K562 (cell line): ENCODE results near the gene UQCC2. TPM values are rescaled to one million over a fixed set of nuclear protein-coding genes. Genes with fewer than 3 reads are reported as not detected.

ENCODE experiments used
- ATAC-seq: fragments of 200-7000 bp; cut with Tn5 transposase; 3 replicates; pipeline ENCODE4 v1.9.1; 2020; ENCODE audit warnings: moderate library complexity
- BruUV-seq: library from RNA; stranded (reverse); fragments of 400-500 nt; replicated peaks from 2 replicates; lab custom pipeline; 2021; lab: Mats Ljungman, UMichigan
- CTCF ChIA-PET: fragments of 300-600 bp; formaldehyde crosslinking; extraction: SDS; loops from one replicate; lab custom pipeline; 2021; ENCODE audit warnings: low intra/inter-chr PET ratio; lab: Yijun Ruan, JAX
- POLR2A ChIA-PET: fragments of 300-600, 350-650 bp; sonication (Branson Sonifier 250); formaldehyde crosslinking; extraction: SDS; loops from one replicate; lab custom pipeline; 2021; ENCODE audit warnings: antibody characterized with exemption, inconsistent platforms; lab: Yijun Ruan, JAX
- DNase-seq, 4 experiments: peaks; one replicate each; pipeline versions ENCODE4 v3.0.0 to v3.0.0-alpha.2; 2011 to 2018; ENCODE audit warnings: low spot score in 3 of 4, mixed read lengths in 3 of 4; ENCODE audit errors: extremely low read depth in 1 of 4
- FAIRE-seq: peaks from 2 replicates; lab custom pipeline; 2011; peaks lifted over from hg19 to GRCh38; lab: Jason Lieb, UNC
- H2AFZ ChIP-seq: 2 replicates; pipeline ENCODE4 v1.6.0; 2011; ENCODE audit warnings: low read depth, low read length, control low read depth, inconsistent platforms
- H3K27ac ChIP-seq: fragments of 200-600 bp; 3 replicates; pipeline ENCODE4 v1.8.0; 2011; ENCODE audit warnings: low read depth, mild to moderate bottlenecking, control low read depth, inconsistent platforms, low read length, moderate library complexity, mixed read lengths; ENCODE audit errors: extremely low read depth
- H3K27me3 ChIP-seq, 2 experiments: fragments of 300-600 bp in 1 of 2; 2 replicates in 1 of 2; 3 replicates in 1 of 2; pipeline versions ENCODE4 v1.6.0 to v1.8.0; 2011; ENCODE audit warnings: inconsistent platforms in 2 of 2, low read length in 2 of 2, mild to moderate bottlenecking in 1 of 2, mixed read lengths in 1 of 2, moderate library complexity in 1 of 2; ENCODE audit not compliant: control insufficient read depth in 2 of 2, insufficient read depth in 2 of 2
- H3K36me3 ChIP-seq: fragments of 300-600 bp; 3 replicates; pipeline ENCODE4 v1.8.0; 2011; ENCODE audit warnings: mild to moderate bottlenecking, low read length, inconsistent platforms; ENCODE audit not compliant: control insufficient read depth, insufficient read depth
- H3K4me1 ChIP-seq, 2 experiments: fragments of 200-600 bp in 1 of 2; replicated peaks in 1 of 2; 2 replicates in 1 of 2; 3 replicates in 1 of 2; pipeline versions ENCODE4 v1.5.1 to v1.8.0; 2011; ENCODE audit warnings: inconsistent platforms in 2 of 2, low read length in 2 of 2, mild to moderate bottlenecking in 1 of 2, mixed read lengths in 1 of 2, moderate library complexity in 1 of 2; ENCODE audit not compliant: control insufficient read depth in 2 of 2, insufficient read depth in 2 of 2
- H3K4me2 ChIP-seq: 2 replicates; pipeline ENCODE4 v1.6.1; 2011; ENCODE audit warnings: low read length, control low read depth, inconsistent platforms, mixed read lengths; ENCODE audit not compliant: insufficient read depth
- H3K4me3 ChIP-seq: fragments of 200-600 bp; sonication (generic), shearing (Covaris generic); 2 replicates; pipeline ENCODE4 v1.5.1; 2016; ENCODE audit warnings: control low read depth, inconsistent platforms
- H3K79me2 ChIP-seq: fragments of 200-600 bp; 3 replicates; pipeline ENCODE4 v1.8.0; 2011; ENCODE audit warnings: low read length, inconsistent platforms; ENCODE audit not compliant: control insufficient read depth, insufficient read depth
- H3K9ac ChIP-seq, 2 experiments: 2 replicates each; pipeline versions ENCODE4 v1.6.0 to v1.6.1; 2011; ENCODE audit warnings: low read depth in 2 of 2, low read length in 2 of 2, control low read depth in 1 of 2, inconsistent platforms in 1 of 2, mild to moderate bottlenecking in 1 of 2, mixed read lengths in 1 of 2; ENCODE audit not compliant: insufficient read depth in 1 of 2
- H3K9me1 ChIP-seq: one replicate; pipeline ENCODE4 v1.6.0; 2011; ENCODE audit warnings: inconsistent platforms, mild to moderate bottlenecking, low read length, moderate library complexity; ENCODE audit not compliant: control insufficient read depth, insufficient read depth
- H3K9me3 ChIP-seq: replicated peaks from 2 replicates; pipeline ENCODE4 v1.5.1; 2011; ENCODE audit warnings: low read depth, low read length, inconsistent platforms; ENCODE audit not compliant: control insufficient read depth, insufficient read depth
- H4K20me1 ChIP-seq: replicated peaks from 2 replicates; pipeline ENCODE4 v1.6.1; 2011; ENCODE audit warnings: low read length, inconsistent platforms, mixed read lengths; ENCODE audit not compliant: control insufficient read depth, insufficient read depth
- ATF7 ChIP-seq: fragments of 450-650 bp; IDR thresholded peaks from 2 replicates; pipeline ENCODE4 v1.7.1; 2014; ENCODE audit warnings: mild to moderate bottlenecking, moderate library complexity
- BHLHE40 ChIP-seq: IDR thresholded peaks from 2 replicates; pipeline ENCODE4 v1.6.1; 2011; ENCODE audit warnings: low read length, improper control_type of control experiment
- BRD4 ChIP-seq: fragments of 200-600 bp; sonication (generic); IDR thresholded peaks from 2 replicates; pipeline ENCODE4 v1.6.1; 2017; ENCODE audit warnings: inconsistent platforms
- BRF1 ChIP-seq: IDR thresholded peaks from 3 replicates; pipeline ENCODE4 v1.6.1; 2011; ENCODE audit warnings: borderline replicate concordance, mild to moderate bottlenecking; ENCODE audit not compliant: insufficient read length; ENCODE audit errors: extremely low read depth
- CTBP1 ChIP-seq: fragments of 450-650 bp; IDR thresholded peaks from 2 replicates; pipeline ENCODE4 v1.6.1; 2016; ENCODE audit warnings: borderline replicate concordance
- CTCF ChIP-seq, 3 experiments: IDR thresholded peaks in 2 of 3; conservative IDR thresholded peaks in 1 of 3; 2 replicates each; pipeline ENCODE4 v1.5.1; 2011 to 2012; ENCODE audit warnings: low read length in 3 of 3, mild to moderate bottlenecking in 3 of 3, control low read depth in 2 of 3, improper control_type of control experiment in 1 of 3, inconsistent platforms in 1 of 3, low read depth in 1 of 3, mixed read lengths in 1 of 3, moderate library complexity in 1 of 3; ENCODE audit not compliant: insufficient read depth in 2 of 3
- ELK1 ChIP-seq: sonication (generic); formaldehyde crosslinking; IDR thresholded peaks from 2 replicates; pipeline ENCODE4 v1.8.1; 2022; ENCODE audit warnings: missing genetic modification reagents
- FOSL1 ChIP-seq: fragments of 200-800 bp; sonication (Bioruptor generic); conservative IDR thresholded peaks from 2 replicates; pipeline ENCODE4 v1.6.1; 2016; ENCODE audit warnings: missing genetic modification characterization, missing compliant biosample characterization
- HNRNPH1 ChIP-seq: fragments of 200-400 bp; formaldehyde crosslinking; optimal IDR thresholded peaks from 2 replicates; pipeline ENCODE3; 2017; ENCODE audit warnings: low read depth, mild to moderate bottlenecking, low read length, moderate library complexity
- NFIC ChIP-seq: fragments of 450-650 bp; IDR thresholded peaks from 2 replicates; pipeline ENCODE4 v1.6.1; 2017; ENCODE audit warnings: mild to moderate bottlenecking, inconsistent platforms
- RCOR1 ChIP-seq, 2 experiments: IDR thresholded peaks; 2 replicates each; pipeline ENCODE4 v1.6.1; 2012; ENCODE audit warnings: low read depth in 2 of 2, low read length in 2 of 2, borderline replicate concordance in 1 of 2, improper control_type of control experiment in 1 of 2
- RHOXF2B ChIP-seq: fragments of 250-450 bp; sonication (Bioruptor Pico); conservative IDR thresholded peaks from 2 replicates; pipeline ENCODE4 v1.5.1; 2021
- TFAP4 ChIP-seq: sonication (generic); formaldehyde crosslinking; IDR thresholded peaks from 2 replicates; pipeline ENCODE4 v1.8.0; 2022; ENCODE audit warnings: missing genetic modification reagents, mild to moderate bottlenecking, moderate library complexity, borderline replicate concordance
- THRA ChIP-seq: fragments of 450-650 bp; IDR thresholded peaks from 2 replicates; pipeline ENCODE4 v1.6.1; 2017; ENCODE audit warnings: mild to moderate bottlenecking, moderate library complexity
- ZNF41 ChIP-seq: fragments of 250-450 bp; sonication (Bioruptor Pico); conservative IDR thresholded peaks from 2 replicates; pipeline ENCODE4 v1.4.0; 2020; ENCODE audit warnings: mild to moderate bottlenecking
- ZNF77 ChIP-seq: fragments of 250-450 bp; sonication (Bioruptor Pico); IDR thresholded peaks from 2 replicates; pipeline ENCODE4 v1.5.0; 2020
- WGBS: fragments of 100-300 bp; shearing (Covaris generic); methylation state at CpG from one replicate; pipeline ENCODE4 v1.1.6; 2016; ENCODE audit warnings: low coverage, mixed read lengths; ENCODE audit not compliant: insufficient coverage; ENCODE audit errors: missing lambda C conversion rate; 5-methylcytosine and 5-hydroxymethylcytosine counted together
- in situ Hi-C: fragments of 300-500 bp; cut with MboI; formaldehyde crosslinking; loops from 4 replicates; pipeline ENCODE4 v1.15.0; 2018; ENCODE audit warnings: inconsistent platforms, mixed read lengths
- intact Hi-C: fragments of 100-400 bp; cut with micrococcal nuclease; formaldehyde crosslinking; loops from 2 replicates; pipeline ENCODE4 v1.14.2; 2022
- polyA plus RNA-seq, 8 experiments: library from polyadenylated mRNA; depleted of rRNA in 4 of 8; stranded (reverse) in 5 of 8; unstranded in 3 of 8; fragments of >200 nt; fragmentation: Nextera tagmentation in 2 of 8; fragmentation: Illumina TruSeq in 1 of 8; extraction: Ambion mirVana in 2 of 8; extraction: Trizol in 1 of 8; gene quantifications; 2 replicates each; pipeline versions ENCODE4 v1.2.1 to v1.2.3, GENCODE V29; 2011 to 2014; ENCODE audit warnings: inconsistent platforms in 1 of 8, missing spikeins in 1 of 8
- total RNA-seq, 7 experiments: library from RNA; depleted of rRNA in 6 of 7; stranded (reverse); fragments of >200 nt in 6 of 7; fragmentation: Illumina TruSeq in 2 of 7; extraction: Trizol in 2 of 7; gene quantifications; 2 replicates each; pipeline versions ENCODE4 v1.2.1 to v1.2.3, GENCODE V29; 2011 to 2021; ENCODE audit warnings: low replicate concordance in 1 of 7
- TF ChIP-seq, protein P1 (sequence below), 2 experiments: fragments of 250-450 bp in 1 of 2; fragments of 450-650 bp in 1 of 2; sonication (Bioruptor Pico) in 1 of 2; IDR thresholded peaks; 2 replicates each; pipeline versions ENCODE4 v1.6.1 to v1.8.0; 2016 to 2021; ENCODE audit warnings: mild to moderate bottlenecking in 2 of 2, moderate library complexity in 2 of 2, missing compliant biosample characterization in 1 of 2, missing genetic modification characterization in 1 of 2

Gene UQCC2
- total and polyA plus RNA-seq, 9 of the 15 experiments (the other 6 are each of a cell fraction or from before 2014, with no cell fraction given), result 58.5 to 927 (median 158) TPM

DNA sequence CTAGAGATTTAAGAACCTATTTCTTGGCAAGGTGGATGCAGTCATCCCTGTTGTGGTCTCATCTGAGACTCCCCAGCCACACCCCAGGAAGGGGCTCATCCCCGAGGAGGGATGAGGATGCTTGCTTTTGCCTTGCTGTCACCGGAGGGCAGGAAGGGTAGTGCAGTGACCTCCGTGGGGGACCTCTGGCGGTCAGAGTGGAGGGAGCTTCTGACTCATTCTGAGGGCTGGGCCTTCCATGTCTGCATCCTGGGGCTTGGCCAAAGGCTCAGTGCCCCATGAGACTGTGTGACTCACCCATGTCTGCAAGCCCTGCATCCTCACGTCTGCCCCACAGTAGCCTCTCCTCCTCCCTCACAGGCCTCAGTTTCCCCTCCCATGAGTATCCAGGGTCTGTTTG, 38.7 kb downstream of the UQCC2 start:
- intact Hi-C loops (loop anchor here (2.0 kb wide), 1 partner anchor 82 kb away; no protein-coding TSS in a partner anchor), in situ Hi-C loops (no loop called here)
- Histone ChIP-seq H3K9ac (no peak overlapping the region), H3K4me2 (no peak overlapping the region), H3K9me1 (no peaks in the 10 kb centered on the region), H2AFZ (no peak overlapping the region), H3K79me2 (no peaks in the 10 kb centered on the region), H3K27ac (no peak overlapping the region), H3K4me3 (no peak overlapping the region), H3K36me3 (peaks cover 97% of the 10 kb centered on the region), H3K9me3 (no peaks in the 10 kb centered on the region), H3K27me3 (no peaks in the 10 kb centered on the region), H4K20me1 (0 out of 2 replicates have a peak, but pooled peaks cover 3% of the 10 kb centered on the region), H3K4me1 (peaks cover 0 to 26% of the 10 kb centered on the region in 2 experiments; a peak in 3 of 5 replicates)
- DNase-seq (peak; percentile 76 to 83 (median 80)), ATAC-seq (peak; percentile 86), FAIRE-seq (peak; percentile 91)
- POLR2A ChIA-PET, result interaction anchor here (0.6 to 0.7 kb wide), 3 partner anchors 10 to 831 kb away, joined by 3 to 5 read pairs (median 3); no protein-coding TSS in a partner anchor
- WGBS, result 23% methylated on average over 5 of the region's 5 CpGs
- CTCF ChIA-PET, result interaction anchor here (0.9 to 1.7 kb wide), 2 partner anchors 83 to 87 kb away, joined by 3 to 14 read pairs; no protein-coding TSS in a partner anchor
- no TSS peak for BruUV-seq
- TF ChIP-seq FOSL1 (tag) (peak; percentile 98), ATF7 (0 out of 2 replicates have a peak, but pooled peaks have one; percentile 16), ELK1 (CRISPR knock-in tag) (no peak), RHOXF2B (no peak), BRF1 (no peak), HNRNPH1 (no peak), BHLHE40 (peak; percentile 35), ZNF77 (CRISPR knock-in tag) (no peak), CTBP1 (peak; percentile 74), TFAP4 (CRISPR knock-in tag) (peak; percentile 47; the same call in 1 of the 2 replicates), NFIC (peak; percentile 24; the same call in 1 of the 2 replicates), THRA (no peak), RCOR1 (IDR thresholded peaks at IDR 0.05; ENCODE audit: borderline replicate concordance in 1 of 2, low read depth in 2 of 2, low read length in 2 of 2) (peak in 1 of 2 experiments; percentile 43; a peak in 1 of 4 replicates), ZNF41 (no peak), BRD4 (no peak), CTCF (IDR thresholded peaks at IDR 0.05 in 2 of 3, conservative IDR thresholded peaks at IDR 0.05 in 1 of 3; ENCODE audit: insufficient read depth in 2 of 3, low read depth in 1 of 3, low read length in 3 of 3) (peak; percentile 74 to 90 (median 79))
- TF ChIP-seq, protein P1, sequence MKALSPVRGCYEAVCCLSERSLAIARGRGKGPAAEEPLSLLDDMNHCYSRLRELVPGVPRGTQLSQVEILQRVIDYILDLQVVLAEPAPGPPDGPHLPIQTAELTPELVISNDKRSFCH (CRISPR knock-in tag; IDR thresholded peaks at IDR 0.05), result no peak
- TF ChIP-seq, protein P1 (tag; IDR thresholded peaks at IDR 0.05), result no peak
